Measurements from ENCODE around the gene RNF183.

The RNF183 gene

GRCh38 chr9:113274474-113275156 lies 28.6 kb downstream of the RNF183 start:
- TF ChIP-seq ZXDB (tag by site-specific recombination; IDR thresholded peaks at IDR 0.05) (no peak), ZNF664 (tag by site-specific recombination; IDR thresholded peaks at IDR 0.05) (no peak), ZFP3 (tag by site-specific recombination; IDR thresholded peaks at IDR 0.05; ENCODE audit: low read depth) (no peak), ZNF600 (tag by site-specific recombination; IDR thresholded peaks at IDR 0.05) (no peak), ZSCAN5A (tag by site-specific recombination; IDR thresholded peaks at IDR 0.05) (no peak), ZNF610 (tag by site-specific recombination; IDR thresholded peaks at IDR 0.05; ENCODE audit: borderline replicate concordance) (0 out of 2 replicates have a peak, but pooled peaks have one; percentile 27), ZNF362 (tag by site-specific recombination; IDR thresholded peaks at IDR 0.05) (peak; percentile 34; the same call in 1 of the 2 replicates), ZSCAN30 (tag by site-specific recombination; IDR thresholded peaks at IDR 0.05) (no peak), ZNF2 (tag by site-specific recombination; IDR thresholded peaks at IDR 0.05) (no peak), BCL11B (tag by site-specific recombination; IDR thresholded peaks at IDR 0.05; ENCODE audit: low read depth) (peak; percentile 42; the same call in 1 of the 2 replicates), ZNF658 (tag by site-specific recombination; IDR thresholded peaks at IDR 0.05) (no peak), ZBTB6 (tag by site-specific recombination; IDR thresholded peaks at IDR 0.05) (no peak), ZNF792 (tag by site-specific recombination; IDR thresholded peaks at IDR 0.05) (no peak), ZNF132 (tag by site-specific recombination; IDR thresholded peaks at IDR 0.05; ENCODE audit: borderline replicate concordance) (no peak), ZNF654 (tag by site-specific recombination; IDR thresholded peaks at IDR 0.05; ENCODE audit: low read depth) (peak; percentile 73), PRDM4 (tag by site-specific recombination; IDR thresholded peaks at IDR 0.05) (no peak), CTCF (tag by site-specific recombination; IDR thresholded peaks at IDR 0.05) (peak; percentile 21), IKZF3 (tag by site-specific recombination; IDR thresholded peaks at IDR 0.05) (peak; percentile 38; the same call in 1 of the 2 replicates), ZNF747 (tag by site-specific recombination; IDR thresholded peaks at IDR 0.05) (no peak), ZNF335 (tag by site-specific recombination; conservative IDR thresholded peaks at IDR 0.05) (no peak), ZNF624 (tag by site-specific recombination; IDR thresholded peaks at IDR 0.05) (no peak), ZFP69B (tag by site-specific recombination; IDR thresholded peaks at IDR 0.05) (no peak), OVOL3 (tag by site-specific recombination; IDR thresholded peaks at IDR 0.05) (no peak), ZNF510 (tag by site-specific recombination; IDR thresholded peaks at IDR 0.05; ENCODE audit: insufficient replicate concordance) (no peak), ZNF416 (tag by site-specific recombination; IDR thresholded peaks at IDR 0.05) (no peak)
- Histone ChIP-seq H3K9me3 (ENCODE audit: control insufficient read depth, insufficient read depth, low read depth, low read length) (no peaks in the 10 kb centered on the region), H3K27ac (ENCODE audit: extremely low read depth, low read depth, low read length) (peak overlapping the region; percentile 49), H3K36me3 (ENCODE audit: control insufficient read depth in 2 of 2, insufficient read depth in 1 of 2, low read length in 2 of 2) (peaks cover 29 to 64% of the 10 kb centered on the region in 2 experiments), H3K4me3 (ENCODE audit: low read depth, low read length) (peak overlapping the region; percentile 85), H3K4me1 (ENCODE audit: control insufficient read depth, insufficient read depth, low read length) (0 out of 2 replicates have a peak, but pooled peaks cover 3% of the 10 kb centered on the region)
- CTCF ChIA-PET, result interaction anchor here (0.6 to 5.6 kb wide), 43 partner anchors 8 to 772 kb away, joined by 3 to 64 read pairs (median 5); partner anchors contain the start of genes ALAD, BSPRY, FKBP15 and SLC31A1
- POLR2A ChIA-PET, result interaction anchor here (0.6 to 4.5 kb wide), 22 partner anchors 9 to 384 kb away, joined by 3 to 44 read pairs (median 6); partner anchors contain the start of genes ALAD, BSPRY, C9orf43 and FKBP15

Measured in HEK293 (cell line).